ENCODE results near the gene MAST4.
A peak's percentile ranks its signal among the peaks of the same experiment; 100 is the strongest.

MAST4 gene

DNA sequence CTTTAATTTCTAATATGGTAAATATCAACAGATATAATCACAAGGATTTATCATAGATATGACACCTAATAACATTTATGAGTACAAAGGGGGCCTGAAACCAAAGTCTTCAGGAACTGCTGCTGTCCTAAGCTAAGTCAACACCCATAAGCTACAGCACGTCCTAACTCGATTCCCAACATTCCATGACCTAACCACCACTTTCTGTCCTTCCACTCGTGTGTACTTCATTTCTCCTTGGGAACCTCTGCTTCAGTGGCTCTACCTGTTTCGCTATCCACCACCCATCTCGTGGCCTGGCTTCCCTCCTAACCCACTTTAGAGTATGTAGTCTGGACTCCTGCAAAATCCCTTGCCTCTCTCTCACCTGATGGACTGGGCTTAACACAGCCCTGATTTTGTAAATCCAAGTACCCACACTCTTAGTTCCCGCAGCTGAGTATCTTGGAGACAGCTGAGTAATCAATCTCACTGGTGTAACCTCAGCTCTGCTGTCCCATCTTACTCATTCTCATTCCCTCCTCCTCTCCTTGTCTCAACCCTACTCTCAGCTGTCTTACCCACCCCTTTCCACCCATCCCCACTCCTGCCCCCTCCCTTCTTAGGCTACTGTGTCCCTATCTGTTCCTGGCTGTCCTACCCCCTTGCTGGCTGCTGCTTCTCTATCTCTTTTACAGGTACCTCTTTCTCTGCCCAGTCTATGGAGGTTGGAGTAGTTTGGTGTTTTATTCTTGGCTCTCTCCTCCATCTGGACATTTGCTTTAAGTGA is 101.8 kb downstream of the MAST4 start:
- DNase-seq (ENCODE audit: low read depth in 2 of 2), result no peak

DNA sequence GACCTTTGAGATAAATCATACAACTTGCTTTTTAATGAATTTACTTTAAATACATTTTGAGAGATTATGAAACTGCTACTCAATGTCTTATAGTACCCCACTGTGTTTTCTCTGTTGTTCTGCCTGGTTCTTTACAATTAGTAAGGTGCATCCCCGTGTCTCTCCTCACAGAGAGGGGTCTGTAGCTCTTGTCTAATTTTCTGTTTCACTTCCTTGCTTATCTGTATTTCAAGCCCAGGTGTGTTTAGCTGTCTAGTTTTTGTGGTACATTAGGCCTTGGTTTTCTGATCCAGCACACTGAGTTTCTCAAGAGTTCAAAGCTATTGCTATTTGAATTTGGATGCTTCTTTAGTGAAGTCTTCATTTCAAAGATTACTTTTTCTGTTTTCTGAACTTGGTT is 105.1 kb downstream of the MAST4 start:
- DNase-seq (ENCODE audit: low read depth in 2 of 2), result no peak

DNA sequence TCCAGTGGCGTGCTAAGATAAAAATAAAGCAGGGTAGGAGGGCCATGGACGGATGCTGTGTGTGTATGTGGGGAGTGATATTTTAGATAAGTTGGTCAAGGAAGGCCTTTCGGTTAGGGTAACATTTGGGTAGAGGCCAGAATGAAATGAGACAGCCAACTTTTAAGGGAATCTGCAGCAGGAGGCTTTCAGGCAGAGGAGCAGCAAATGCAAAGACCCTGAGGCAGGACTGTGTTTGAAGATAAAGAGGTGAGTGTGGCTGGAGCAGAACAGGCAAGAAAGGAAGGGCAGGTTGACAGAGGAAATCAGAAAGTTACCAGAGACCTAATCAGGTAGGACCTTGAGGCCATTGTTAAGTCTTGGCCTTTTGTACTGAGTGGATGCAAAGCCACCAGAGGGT is 106.2 kb downstream of the MAST4 start:
- no peak for DNase-seq (ENCODE audit: low read depth in 2 of 2)

DNA sequence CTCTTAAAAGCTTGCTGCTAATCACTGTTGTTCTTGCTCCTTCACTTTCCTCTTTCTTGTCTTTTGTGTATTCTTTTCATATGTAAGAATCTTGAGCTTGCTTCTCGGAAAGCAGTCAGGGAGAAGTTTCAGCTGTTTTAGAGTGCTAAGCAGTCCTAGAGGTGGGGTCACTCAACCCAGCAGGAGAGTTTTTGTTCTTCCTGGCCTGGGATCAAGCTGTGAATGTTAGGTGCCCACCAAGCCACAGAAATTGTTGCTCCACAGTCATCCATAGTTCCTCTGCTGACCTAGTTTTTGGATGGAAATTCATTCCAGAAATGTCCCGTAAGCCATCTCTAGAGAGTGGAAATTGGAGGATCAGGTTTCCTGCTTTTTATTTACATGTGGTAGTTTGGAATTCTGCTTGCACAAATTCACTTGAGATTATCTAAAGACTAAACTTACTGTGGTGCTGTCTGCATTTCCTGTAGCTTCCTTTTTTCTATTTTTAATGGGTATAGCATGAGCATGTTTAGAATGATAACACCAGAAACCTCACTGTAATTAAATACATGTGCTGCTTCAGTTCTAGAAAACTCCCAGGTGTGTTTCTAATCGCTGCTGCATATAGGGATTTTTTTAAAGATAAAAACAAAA is 108.7 kb downstream of the MAST4 start:
- peak; percentile 22 to 26 for DNase-seq (ENCODE audit: low read depth in 2 of 2)

DNA sequence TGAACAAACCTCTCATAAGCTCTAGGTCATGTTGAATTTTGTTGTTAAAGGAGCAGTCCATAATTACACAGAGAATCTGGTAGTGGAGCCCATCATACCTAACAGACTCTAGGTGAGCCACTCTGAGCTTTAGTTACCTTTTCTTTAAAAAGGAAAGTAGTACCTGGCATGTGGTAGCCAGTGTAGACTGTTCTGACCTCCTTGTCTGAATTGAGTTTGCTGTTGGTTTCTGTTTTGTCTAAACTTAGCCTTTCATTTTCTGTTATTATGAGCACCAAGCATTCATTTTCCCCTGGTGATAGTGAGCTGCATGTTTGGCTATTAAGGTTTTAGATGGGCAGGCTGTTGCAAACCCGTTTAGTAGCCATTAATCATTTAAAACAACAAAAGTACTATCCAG is 112.2 kb downstream of the MAST4 start:
- no peak for DNase-seq (ENCODE audit: low read depth in 2 of 2)

DNA sequence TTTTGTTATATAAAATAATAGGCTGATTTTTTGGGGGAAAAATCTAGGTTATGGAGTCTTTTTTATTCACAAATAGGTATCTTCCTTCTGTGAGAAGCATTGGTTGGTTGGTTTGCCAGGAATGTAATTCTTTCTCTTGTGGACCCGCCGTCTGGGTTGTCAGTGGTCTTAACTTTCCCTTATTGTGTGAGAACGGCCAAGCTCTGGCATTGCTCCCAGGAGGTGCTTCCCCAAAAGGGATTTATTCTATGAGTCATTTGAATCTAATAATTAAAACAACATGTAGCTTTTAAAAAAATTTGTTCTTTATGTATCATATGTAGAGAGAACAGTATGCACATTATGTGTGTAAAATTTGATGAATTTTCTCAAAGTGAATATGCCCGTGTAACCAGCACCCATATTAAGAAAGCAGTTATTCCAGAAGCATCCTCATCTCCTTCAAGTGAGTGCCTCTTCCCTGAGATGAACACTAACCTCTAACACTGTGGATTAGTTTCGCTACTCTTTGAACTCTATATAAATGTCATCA is 114.4 kb downstream of the MAST4 start:
- peak; percentile 79 to 80 for DNase-seq (ENCODE audit: low read depth in 2 of 2)

DNA sequence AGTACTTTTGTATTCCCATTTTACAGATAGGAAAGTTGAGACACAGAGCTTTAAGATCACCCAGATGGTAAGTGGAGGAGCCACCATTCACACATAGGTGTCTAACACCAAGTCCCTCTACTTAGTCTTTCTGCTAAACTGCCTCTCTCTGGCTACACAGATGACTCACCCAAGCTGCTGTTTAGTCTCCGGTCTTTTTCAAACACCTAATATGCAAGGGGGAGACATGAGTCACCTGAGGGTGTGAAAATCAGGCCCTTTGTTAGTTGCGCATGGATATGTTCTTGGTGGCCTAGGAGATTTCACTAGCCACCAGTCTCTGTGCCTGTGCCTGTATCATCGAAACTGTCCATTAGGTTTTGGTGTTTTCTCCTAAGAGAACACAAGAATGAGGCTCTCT is 117.8 kb downstream of the MAST4 start:
- no peak for DNase-seq (ENCODE audit: low read depth in 2 of 2)

DNA sequence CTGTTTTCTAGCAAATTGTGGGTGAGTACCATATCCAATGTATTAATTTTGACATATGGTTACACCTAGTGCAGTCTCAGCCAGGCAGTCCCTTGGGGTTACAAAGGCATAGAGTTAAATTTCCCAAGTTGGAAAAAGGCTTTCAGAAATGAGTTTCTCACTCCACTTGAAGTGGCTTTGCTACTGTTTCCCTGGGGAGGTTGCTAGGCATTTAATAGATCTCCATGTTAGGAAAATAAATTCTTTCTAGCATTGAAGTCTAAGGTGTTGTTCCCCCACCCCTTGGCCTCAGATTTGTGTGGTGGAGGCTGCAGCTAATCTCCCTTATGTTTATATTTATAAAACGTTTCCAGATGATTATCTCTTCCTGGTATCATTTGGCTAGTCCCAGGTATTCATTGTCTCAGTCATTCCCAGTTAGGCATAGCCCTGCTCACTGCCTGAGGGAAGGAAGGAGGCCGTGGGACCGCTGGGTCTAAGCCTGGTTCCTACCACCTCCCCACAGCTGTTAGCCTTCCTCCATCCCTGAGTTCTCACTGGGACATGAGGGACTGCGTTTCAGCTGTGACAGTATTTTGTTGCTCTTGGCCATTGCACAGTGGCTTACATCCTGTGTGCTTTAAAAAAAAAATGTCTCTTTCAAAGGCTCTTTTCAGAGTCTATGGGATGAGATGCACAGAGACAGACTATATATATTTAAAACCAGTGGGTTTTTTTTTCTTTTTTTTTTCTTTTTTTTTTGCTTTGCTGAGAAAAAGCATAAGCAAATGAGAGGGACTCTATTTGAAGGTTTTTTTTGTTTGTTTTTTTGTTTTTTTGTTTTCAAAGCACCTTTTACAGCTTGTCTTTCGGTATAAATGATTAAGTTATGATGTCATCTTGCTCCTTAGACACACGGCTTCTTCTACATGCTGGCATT is 121.5 kb downstream of the MAST4 start:
- no peak for DNase-seq (ENCODE audit: low read depth in 2 of 2)

DNA sequence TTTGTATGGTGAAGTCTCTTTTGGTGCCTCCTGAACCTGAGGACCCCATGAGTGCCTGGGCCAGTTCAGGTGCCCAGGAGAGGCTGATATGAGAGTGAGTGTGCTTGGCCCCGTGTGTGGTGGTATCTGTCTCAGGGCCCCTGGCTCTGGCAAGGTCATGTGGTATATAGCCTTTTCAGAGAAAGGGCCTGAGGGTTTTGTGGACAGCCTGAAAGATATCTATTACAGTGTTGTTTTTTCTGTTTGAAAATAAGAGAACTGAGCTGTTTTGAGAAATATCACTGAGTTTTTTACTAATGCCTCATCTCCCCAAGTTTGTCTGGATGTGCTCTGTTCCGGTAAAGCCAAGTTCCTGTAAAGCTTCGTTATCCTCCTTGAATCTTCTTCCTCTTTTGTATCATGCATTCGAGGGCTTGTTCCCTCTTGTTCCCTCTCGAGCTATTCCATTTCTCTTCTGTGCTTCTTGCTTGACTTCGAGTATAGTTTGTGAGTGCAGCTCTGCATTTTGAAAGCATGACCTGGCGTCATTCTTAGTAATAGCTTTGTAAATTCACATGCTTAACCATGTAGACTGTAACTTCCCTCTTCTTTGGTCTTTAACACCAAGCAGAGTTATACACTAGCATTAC is 122.3 kb downstream of the MAST4 start:
- no peak for DNase-seq (ENCODE audit: low read depth in 2 of 2)

DNA sequence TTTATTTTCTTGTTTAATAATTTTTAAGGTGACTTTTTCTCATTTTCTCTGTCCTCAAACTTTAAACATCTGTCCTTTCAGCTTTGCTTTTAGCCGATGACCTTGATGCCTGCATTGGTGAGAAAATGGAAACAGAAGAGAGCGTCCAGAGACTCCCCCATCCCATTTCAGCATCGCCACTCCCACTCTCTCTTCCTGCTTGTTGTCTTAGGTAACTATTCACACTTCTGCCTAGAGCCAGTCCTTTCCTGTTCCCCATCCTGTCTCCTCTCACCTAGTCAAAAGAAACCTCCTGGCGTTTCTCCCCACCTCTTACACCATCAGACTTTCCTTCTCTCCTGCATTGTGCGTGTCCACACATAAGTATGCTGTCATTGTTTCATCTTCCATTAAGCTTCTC is 124.6 kb downstream of the MAST4 start:
- no peak for DNase-seq (ENCODE audit: low read depth in 2 of 2)

DNA sequence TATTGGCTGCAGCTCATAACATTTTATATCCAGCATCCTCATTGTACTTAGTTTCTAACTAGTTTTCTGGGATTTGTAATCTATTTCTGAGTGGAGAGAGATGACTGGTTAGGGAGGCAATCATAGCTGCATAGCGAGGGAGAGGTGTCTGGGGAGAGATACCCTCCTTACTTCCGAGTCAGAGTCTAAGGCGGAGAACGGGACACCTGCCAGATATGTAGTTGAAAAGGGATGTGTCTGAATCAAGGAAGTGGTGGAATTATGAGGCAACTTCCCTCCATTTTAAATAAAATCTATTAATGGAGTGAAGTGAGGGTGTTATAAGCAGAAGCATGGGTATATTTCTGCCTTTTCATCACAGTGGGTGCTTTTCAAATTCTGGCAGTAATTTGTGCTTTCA is 126.5 kb downstream of the MAST4 start:
- no peak for DNase-seq (ENCODE audit: low read depth in 2 of 2)

DNA sequence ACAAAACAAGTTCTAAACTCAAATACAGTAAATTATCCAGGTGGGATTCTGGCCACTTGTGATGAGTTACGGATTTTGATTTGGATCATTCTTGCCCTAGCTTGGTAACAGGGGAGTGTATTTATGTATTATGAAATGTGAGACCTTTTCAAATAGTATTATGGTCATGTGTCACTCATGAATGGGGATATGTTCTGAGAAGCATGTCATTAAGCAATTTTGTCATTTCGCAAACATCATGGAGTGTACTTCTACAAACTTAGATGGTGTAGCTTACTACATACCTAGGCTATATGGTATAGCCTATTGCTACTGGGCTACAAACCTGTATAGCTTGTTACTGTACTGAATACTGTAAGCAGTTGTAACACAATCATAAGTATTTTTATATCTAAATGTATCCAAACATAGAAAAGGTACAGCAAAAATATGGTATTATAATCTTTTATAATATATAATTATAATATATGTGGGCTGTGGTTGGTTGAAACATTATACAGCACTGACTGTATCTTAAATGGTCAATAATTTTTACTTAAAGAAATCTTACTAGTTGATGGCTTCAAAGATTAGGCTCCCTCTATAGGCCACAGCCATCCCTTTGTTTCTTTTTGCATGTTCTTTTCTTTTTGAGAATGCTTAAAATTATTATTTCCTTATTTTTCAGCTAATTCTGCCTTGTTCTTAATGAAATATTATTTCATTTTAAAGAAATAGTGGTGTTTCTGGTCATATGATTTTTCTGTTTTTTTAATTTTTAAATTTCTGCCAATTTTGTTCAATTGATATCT is 128.4 kb downstream of the MAST4 start:
- DNase-seq (ENCODE audit: low read depth in 2 of 2), result no peak

DNA sequence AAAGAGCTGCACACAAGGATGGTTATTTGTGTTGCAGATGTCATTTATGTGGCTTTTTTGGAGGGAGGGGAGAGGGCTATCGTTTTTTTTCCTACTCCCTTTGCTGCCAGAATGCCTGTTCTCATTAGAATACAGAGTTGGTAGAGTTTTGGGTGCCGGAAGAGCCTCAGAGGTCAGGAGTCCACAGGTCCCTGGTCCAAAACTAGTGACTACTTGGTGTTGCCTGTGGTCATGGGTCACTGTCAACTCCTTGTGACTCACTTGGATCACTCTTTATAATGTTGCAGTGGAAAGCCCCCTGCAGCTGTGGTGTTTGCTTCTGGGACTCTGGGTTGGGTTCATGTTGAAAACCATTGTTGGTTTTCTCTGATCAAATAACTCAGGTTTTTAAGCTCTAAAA is 131.4 kb downstream of the MAST4 start:
- no peak for DNase-seq (ENCODE audit: low read depth in 2 of 2)

DNA sequence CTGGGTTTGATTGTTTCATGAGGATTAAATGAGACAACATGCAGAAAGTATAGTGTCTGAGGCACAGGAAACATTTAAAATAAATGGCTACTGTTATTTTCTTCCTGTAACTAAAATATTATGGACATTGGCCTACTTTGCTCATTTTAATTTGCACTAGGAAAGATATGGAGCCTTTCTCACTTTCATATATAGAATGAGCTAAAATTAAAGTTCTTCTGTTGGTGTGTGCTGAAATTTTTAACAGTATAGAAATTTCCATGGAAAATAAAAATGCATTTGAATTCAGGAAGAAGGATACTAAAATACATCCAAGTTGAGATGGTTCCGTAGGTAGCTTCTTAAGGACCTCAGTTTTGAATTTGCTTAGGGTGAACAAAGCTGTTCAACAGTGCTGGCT is 131.9 kb downstream of the MAST4 start:
- no peak for DNase-seq (ENCODE audit: low read depth in 2 of 2)

DNA sequence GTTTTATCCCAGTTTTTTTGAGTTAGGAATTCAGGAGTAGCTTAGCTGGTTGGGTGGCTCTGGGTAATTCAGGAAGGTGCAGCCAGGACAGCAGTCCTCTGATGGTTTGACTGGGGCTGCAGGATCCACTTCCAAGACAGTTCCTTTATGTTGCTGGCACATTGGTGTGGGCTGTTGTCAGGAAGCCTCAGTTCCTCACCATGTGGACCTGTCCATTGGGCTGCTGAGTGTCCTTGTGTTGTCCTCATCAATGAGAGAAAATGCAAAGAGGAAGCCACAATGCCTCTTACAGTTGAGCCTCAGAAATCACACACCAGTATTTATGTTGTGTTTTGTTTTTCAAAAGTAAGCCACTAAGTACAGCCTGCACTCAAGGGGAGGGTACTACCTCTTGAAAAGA is 140.9 kb downstream of the MAST4 start:
- DNase-seq (ENCODE audit: low read depth in 2 of 2), result no peak

DNA sequence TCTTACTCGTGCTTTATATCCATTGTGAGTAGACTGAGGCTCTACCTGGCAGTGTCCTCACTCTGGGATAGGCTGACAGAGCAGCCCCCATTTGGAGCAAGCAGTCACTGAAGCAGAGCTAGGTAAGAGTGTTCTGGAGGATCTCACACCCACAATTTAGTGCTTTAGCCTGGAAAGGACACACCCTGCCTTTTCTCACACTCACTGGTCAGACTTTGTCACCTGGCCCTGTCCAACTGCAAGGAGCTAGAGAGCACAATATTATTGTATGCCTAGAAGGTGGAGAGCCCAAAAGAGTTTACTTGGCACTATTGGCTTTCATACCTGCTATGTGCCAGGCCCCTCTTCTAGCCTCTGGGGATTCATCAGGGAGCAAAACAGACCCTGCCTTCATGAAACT is 141.9 kb downstream of the MAST4 start:
- DNase-seq (ENCODE audit: low read depth in 2 of 2), result no peak

DNA sequence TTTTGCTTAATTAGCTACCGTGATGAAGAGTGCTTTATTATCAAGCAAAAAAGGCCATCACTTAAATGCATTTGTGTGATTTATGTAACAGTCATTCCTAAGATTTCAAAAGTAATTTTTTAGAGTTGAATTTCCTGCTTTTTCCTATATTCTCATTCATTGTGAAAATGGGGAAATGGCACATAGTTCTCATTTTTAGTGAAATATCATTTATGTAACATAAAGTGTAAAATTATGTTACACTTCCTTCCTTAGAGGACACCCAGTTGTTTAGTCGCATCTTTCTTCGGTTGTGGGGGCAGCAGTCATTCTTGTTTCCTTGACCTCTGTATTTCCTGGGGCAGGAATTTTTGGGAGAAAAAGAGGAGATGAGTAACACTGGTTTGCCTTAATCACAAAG is 142.8 kb downstream of the MAST4 start:
- no peak for DNase-seq (ENCODE audit: low read depth in 2 of 2)

DNA sequence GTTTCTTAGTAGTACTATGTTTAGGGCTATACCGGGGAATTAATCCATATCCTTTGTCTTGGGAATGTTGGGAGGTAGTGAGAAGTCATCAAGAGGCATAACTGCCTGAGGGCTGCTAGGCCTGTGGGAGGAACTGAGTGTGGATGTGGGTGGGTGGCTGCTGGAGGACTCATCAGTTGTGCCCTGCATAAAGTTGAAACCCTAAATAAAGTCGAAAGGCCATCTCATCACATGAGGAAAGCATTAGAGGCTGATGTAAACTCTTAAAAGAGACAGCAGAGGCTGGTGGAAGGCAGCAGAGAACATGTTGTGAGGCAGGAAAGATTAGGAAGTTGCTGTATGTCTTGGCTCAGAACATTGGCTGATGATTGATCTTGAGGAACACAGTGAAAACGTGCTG is 143.8 kb downstream of the MAST4 start:
- DNase-seq (ENCODE audit: low read depth in 2 of 2), result no peak

DNA sequence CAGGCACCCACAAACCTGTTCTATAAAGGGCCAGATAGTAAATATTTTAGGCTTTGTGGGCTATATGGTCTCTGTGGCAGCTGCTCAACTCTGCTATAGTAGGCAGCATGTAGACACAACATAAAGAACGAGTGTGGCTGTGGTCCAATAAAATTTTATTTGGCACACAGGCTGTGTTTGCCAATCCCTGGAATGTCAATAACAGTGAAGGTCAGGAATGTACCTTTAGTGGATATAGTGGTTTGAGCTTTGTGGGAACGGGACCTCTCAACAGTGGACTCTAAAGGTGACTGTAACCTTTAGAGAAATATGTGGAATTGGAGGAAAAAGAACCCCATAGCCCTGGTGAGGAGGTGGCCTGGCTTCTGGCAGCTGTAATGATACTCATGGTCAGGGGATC is 145.2 kb downstream of the MAST4 start:
- no peak for DNase-seq (ENCODE audit: low read depth in 2 of 2)

DNA sequence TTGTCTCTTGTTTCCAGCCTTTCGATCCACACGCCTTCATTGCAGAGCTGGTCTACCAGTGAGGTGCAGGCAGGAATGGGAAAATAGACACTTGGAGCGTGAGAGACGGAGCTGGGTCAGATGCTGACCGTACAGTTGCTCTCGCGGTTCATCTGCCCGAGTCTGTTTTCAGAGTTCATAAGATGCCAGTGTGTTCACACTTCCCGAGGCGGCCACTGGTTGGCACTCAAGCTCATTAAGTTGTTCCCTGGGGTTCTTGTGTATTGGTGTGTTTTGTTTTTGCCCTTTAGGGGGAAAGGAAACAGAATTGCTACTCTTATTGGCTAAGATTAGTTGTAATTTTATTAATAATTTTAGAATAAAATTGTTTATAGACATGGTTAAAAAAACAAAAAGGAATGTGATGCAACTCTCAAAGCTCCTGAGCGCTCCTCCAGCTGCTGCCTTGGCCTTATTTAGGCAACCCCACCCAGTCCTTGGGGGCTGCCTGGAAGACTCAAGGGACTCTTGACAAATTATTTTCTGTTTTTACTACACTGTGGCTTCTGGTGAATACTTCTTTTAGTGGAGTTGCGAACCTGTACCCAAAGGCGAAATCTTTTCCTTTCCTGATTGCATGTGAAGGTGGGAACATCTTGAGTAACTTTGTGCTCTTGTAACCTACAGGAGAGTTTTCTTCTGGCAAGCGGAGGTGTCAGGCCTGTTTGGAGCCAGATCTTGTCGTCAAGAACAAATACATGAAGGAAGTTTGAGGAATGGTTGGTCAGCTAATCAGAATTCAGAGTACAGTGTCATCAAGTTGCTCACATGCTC is 146.1 kb downstream of the MAST4 start:
- DNase-seq (ENCODE audit: low read depth in 2 of 2), result no peak

Data from fibroblast of skin of left quadriceps (primary cell).